ENCODE measurements around the gene SRSF7. TPM values are rescaled to one million over a fixed set of nuclear protein-coding genes. Genes with fewer than 3 reads are reported as not detected.

Gene SRSF7
- total RNA-seq, 4 donors from 2014 or later: 21.5 to 51.4 (median 34.1) TPM

- Histone ChIP-seq H3K4me1 (peaks cover 9 to 10% of the 10 kb centered on the region in 2 donors), H3K4me3 (no peak overlapping the region), H3K27ac (no peak overlapping the region), H3K36me3 (peaks cover 0 to 6% of the 10 kb centered on the region in 2 donors), H3K27me3 (no peaks in the 10 kb centered on the region), H3K9me3 (no peaks in the 10 kb centered on the region)
- in situ Hi-C loops (cut with MboI; ENCODE audit: low sequenced_read_pairs in 4 of 4) (no loop called here), intact Hi-C loops (cut with DNase I; ENCODE audit: low total_unique reads) (no loop called here)
- TF ChIP-seq, protein P1, sequence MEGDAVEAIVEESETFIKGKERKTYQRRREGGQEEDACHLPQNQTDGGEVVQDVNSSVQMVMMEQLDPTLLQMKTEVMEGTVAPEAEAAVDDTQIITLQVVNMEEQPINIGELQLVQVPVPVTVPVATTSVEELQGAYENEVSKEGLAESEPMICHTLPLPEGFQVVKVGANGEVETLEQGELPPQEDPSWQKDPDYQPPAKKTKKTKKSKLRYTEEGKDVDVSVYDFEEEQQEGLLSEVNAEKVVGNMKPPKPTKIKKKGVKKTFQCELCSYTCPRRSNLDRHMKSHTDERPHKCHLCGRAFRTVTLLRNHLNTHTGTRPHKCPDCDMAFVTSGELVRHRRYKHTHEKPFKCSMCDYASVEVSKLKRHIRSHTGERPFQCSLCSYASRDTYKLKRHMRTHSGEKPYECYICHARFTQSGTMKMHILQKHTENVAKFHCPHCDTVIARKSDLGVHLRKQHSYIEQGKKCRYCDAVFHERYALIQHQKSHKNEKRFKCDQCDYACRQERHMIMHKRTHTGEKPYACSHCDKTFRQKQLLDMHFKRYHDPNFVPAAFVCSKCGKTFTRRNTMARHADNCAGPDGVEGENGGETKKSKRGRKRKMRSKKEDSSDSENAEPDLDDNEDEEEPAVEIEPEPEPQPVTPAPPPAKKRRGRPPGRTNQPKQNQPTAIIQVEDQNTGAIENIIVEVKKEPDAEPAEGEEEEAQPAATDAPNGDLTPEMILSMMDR (IDR thresholded peaks at IDR 0.05 in 4 of 5, conservative IDR thresholded peaks at IDR 0.05 in 1 of 5): no peak
- no peak for TF ChIP-seq POLR2A (IDR thresholded peaks at IDR 0.05)
- no peak for ATAC-seq
- DNase-seq: no peak
Observed at GRCh38 chr2:38775921-38776225, 24.7 kb upstream of the SRSF7 start.

GRCh38 chr2:38775097-38775920 is 24.1 kb upstream of the SRSF7 start:
- in situ Hi-C loops (cut with MboI; ENCODE audit: low sequenced_read_pairs in 4 of 4) (no loop called here), intact Hi-C loops (cut with DNase I; ENCODE audit: low total_unique reads) (no loop called here)
- TF ChIP-seq, protein P1 (IDR thresholded peaks at IDR 0.05 in 4 of 5, conservative IDR thresholded peaks at IDR 0.05 in 1 of 5): no peak
- no peak for TF ChIP-seq POLR2A (IDR thresholded peaks at IDR 0.05)
- no peak for ATAC-seq
- H3K4me1 ChIP-seq: peaks cover 9 to 10% of the 10 kb centered on the region in 2 donors
- no peaks in the 10 kb centered on the region for H3K9me3 ChIP-seq
- H3K27ac ChIP-seq: no peak overlapping the region
- H3K36me3 ChIP-seq: peaks cover 0 to 2% of the 10 kb centered on the region in 2 donors
- no peak overlapping the region for H3K4me3 ChIP-seq
- H3K27me3 ChIP-seq: no peaks in the 10 kb centered on the region
- DNase-seq: no peak

GRCh38 chr2:38771632-38772031 is 20.5 kb upstream of the SRSF7 start:
- Histone ChIP-seq H3K4me3 (no peak overlapping the region), H3K4me1 (no peaks in the 10 kb centered on the region), H3K9me3 (no peaks in the 10 kb centered on the region), H3K27me3 (no peaks in the 10 kb centered on the region), H3K27ac (no peak overlapping the region), H3K36me3 (no peaks in the 10 kb centered on the region)
- intact Hi-C loops (cut with DNase I; ENCODE audit: low total_unique reads) (no loop called here), in situ Hi-C loops (cut with MboI; ENCODE audit: low sequenced_read_pairs in 4 of 4) (no loop called here)
- no peak for TF ChIP-seq POLR2A (IDR thresholded peaks at IDR 0.05)
- TF ChIP-seq, protein P1 (IDR thresholded peaks at IDR 0.05 in 4 of 5, conservative IDR thresholded peaks at IDR 0.05 in 1 of 5): no peak
- ATAC-seq (no peak), DNase-seq (no peak)

GRCh38 chr2:38765551-38765950 is 14.4 kb upstream of the SRSF7 start:
- DNase-seq (no peak), ATAC-seq (no peak)
- Histone ChIP-seq H3K27me3 (no peaks in the 10 kb centered on the region), H3K9me3 (no peaks in the 10 kb centered on the region), H3K4me1 (no peaks in the 10 kb centered on the region), H3K27ac (no peak overlapping the region), H3K4me3 (no peak overlapping the region), H3K36me3 (no peaks in the 10 kb centered on the region)
- in situ Hi-C loops (cut with MboI; ENCODE audit: low sequenced_read_pairs in 4 of 4): no loop called here
- no peak for TF ChIP-seq POLR2A (IDR thresholded peaks at IDR 0.05)
- TF ChIP-seq, protein P1 (IDR thresholded peaks at IDR 0.05 in 4 of 5, conservative IDR thresholded peaks at IDR 0.05 in 1 of 5): no peak
- intact Hi-C loops (cut with DNase I; ENCODE audit: low total_unique reads): no loop called here
